Activated CD8-positive, alpha-beta T cell treated with anti-CD3 and anti-CD28 coated beads for 36 hours (primary cell): ENCODE data around the gene GTF3A. TPM values are rescaled to one million over a fixed set of nuclear protein-coding genes. Genes with fewer than 3 reads are reported as not detected.

Experiments
- ATAC-seq: fragments of 200-7000 bp; cut with Tn5 transposase; one replicate; pipeline ENCODE4 v1.10.0; 2021; ENCODE audit warnings: mild to moderate bottlenecking, moderate library complexity
- CTCF ChIA-PET: fragments of 350-600 bp; sonication (Branson Sonifier 250); formaldehyde crosslinking; loops from one replicate; lab custom pipeline; 2021; ENCODE audit warnings: antibody characterized with exemption; lab: Charles Lee
- POLR2A ChIA-PET: fragments of 350-600 bp; sonication (Branson Sonifier 250); formaldehyde crosslinking; loops from one replicate; lab custom pipeline; 2021; ENCODE audit warnings: antibody characterized with exemption; lab: Charles Lee
- DNase-seq: peaks from one replicate; pipeline ENCODE4 v3.0.0-alpha.2; 2020
- H3K27ac Mint-ChIP-seq: one replicate; pipeline ENCODE4 v1.8.0; 2021; ENCODE audit warnings: mild to moderate bottlenecking, mixed read lengths
- H3K27me3 Mint-ChIP-seq: one replicate; pipeline ENCODE4 v1.8.0; 2021; ENCODE audit warnings: mixed read lengths
- H3K36me3 Mint-ChIP-seq: one replicate; pipeline ENCODE4 v1.8.0; 2021; ENCODE audit warnings: low read depth, mixed read lengths
- H3K4me1 Mint-ChIP-seq: one replicate; pipeline ENCODE4 v1.8.0; 2021; ENCODE audit warnings: low read depth, mixed read lengths
- H3K4me3 Mint-ChIP-seq: one replicate; pipeline ENCODE4 v1.8.0; 2021; ENCODE audit warnings: mild to moderate bottlenecking, moderate library complexity, mixed read lengths
- H3K9me3 Mint-ChIP-seq: one replicate; pipeline ENCODE4 v1.8.0; 2021; ENCODE audit warnings: mixed read lengths
- CTCF ChIP-seq: fragments of 200-600 bp; IDR thresholded peaks from one replicate; pipeline ENCODE4 v1.8.0; 2022; ENCODE audit warnings: antibody characterized with exemption, mild to moderate bottlenecking
- intact Hi-C: fragments of 100-400 bp; cut with micrococcal nuclease; formaldehyde crosslinking; loops from one replicate; pipeline ENCODE4 v1.10.0; 2022
- total RNA-seq, 2 experiments: library from RNA; stranded (reverse); gene quantifications; one replicate each; pipeline ENCODE4 v1.2.3, GENCODE V29; 2021

Gene GTF3A
- total RNA-seq, 2 experiments from 2014 or later: 278 to 282 TPM

GRCh38 chr13:27403727-27404385 is 20.6 kb upstream of the GTF3A start:
- peaks cover 6% of the 10 kb centered on the region for H3K4me1 Mint-ChIP-seq
- POLR2A ChIA-PET: interaction anchor here (1.0 kb wide), 1 partner anchor 22 kb away, joined by 5 read pairs; no protein-coding TSS in a partner anchor
- H3K9me3 Mint-ChIP-seq: no peaks in the 10 kb centered on the region
- CTCF ChIA-PET: interaction anchor here (1.2 to 1.4 kb wide), 2 partner anchors 30 to 426 kb away, joined by 3 to 4 read pairs; no protein-coding TSS in a partner anchor
- DNase-seq (no peak), ATAC-seq (no peak)
- H3K4me3 Mint-ChIP-seq: no peak overlapping the region
- H3K27ac Mint-ChIP-seq: no peak overlapping the region
- intact Hi-C loops: no loop called here
- no peak for TF ChIP-seq CTCF
- H3K36me3 Mint-ChIP-seq: no peaks in the 10 kb centered on the region
- peaks cover 3% of the 10 kb centered on the region for H3K27me3 Mint-ChIP-seq

DNA sequence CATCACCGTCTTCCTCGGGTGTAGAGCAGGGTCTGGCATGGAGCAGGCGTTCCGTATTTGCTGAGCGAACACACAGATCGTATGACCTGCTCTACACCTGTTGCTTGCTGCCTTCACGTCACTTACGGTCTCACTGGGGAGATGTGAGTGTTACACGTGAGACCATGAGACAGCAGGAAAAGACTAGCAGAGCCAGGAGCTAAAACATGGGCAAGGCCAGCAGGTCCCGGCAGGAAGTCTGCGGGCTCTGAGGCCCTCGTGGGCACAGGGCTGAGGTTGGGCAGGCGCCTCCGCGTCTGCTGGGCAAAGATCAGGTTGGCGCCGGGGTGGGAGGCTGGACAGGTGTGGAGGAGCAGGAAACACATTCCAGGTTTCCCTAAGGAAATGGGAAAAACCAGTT is 19.7 kb upstream of the GTF3A start:
- TF ChIP-seq CTCF: no peak
- ChIA-PET CTCF (interaction anchor here (0.8 to 1.8 kb wide), 3 partner anchors 52 to 422 kb away, joined by 3 to 13 read pairs (median 4); no protein-coding TSS in a partner anchor), POLR2A (no interaction called here)
- H3K36me3 Mint-ChIP-seq: no peaks in the 10 kb centered on the region
- no peak for ATAC-seq
- intact Hi-C loops: no loop called here
- H3K4me3 Mint-ChIP-seq: no peak overlapping the region
- H3K27me3 Mint-ChIP-seq: peaks cover 3% of the 10 kb centered on the region
- no peak overlapping the region for H3K27ac Mint-ChIP-seq
- peaks cover 6% of the 10 kb centered on the region for H3K4me1 Mint-ChIP-seq
- no peaks in the 10 kb centered on the region for H3K9me3 Mint-ChIP-seq
- DNase-seq: no peak

DNA sequence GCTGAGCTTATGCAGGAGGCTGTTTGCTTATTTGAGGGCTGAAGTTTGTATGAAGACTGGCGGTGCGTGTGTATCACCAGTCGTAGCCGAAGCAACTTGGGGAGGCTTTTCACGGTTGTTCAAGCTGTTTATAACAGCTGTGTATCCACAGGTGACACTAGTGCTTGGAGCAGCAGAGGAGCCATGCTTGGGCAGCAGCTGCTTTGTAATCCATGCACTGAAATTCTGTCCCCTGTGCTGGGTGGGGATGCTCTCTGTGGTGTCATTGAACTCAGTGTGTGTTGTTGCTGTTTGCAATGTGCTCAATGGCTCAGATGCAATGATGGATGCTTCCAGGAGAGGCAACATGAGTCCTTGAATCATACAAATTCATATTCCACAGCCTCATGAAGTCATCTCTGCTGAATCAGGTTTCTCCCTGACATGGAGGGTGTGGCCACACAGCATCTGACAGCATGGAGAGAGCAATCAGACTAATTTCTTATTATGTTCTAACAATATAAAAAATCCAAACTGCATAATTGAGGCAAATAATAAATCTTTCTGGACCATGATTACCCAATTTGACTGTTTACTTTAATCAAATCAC is 18.8 kb upstream of the GTF3A start:
- ATAC-seq (peak; percentile 42), DNase-seq (no peak)
- no peaks in the 10 kb centered on the region for H3K36me3 Mint-ChIP-seq
- no peak overlapping the region for H3K27ac Mint-ChIP-seq
- CTCF ChIA-PET: interaction anchor here (0.8 to 1.8 kb wide), 6 partner anchors 20 to 421 kb away, joined by 3 to 13 read pairs (median 4); no protein-coding TSS in a partner anchor
- POLR2A ChIA-PET: no interaction called here
- intact Hi-C loops: no loop called here
- peaks cover 6% of the 10 kb centered on the region for H3K4me1 Mint-ChIP-seq
- no peak overlapping the region for H3K4me3 Mint-ChIP-seq
- no peak for TF ChIP-seq CTCF
- H3K27me3 Mint-ChIP-seq: peaks cover 3% of the 10 kb centered on the region
- H3K9me3 Mint-ChIP-seq: no peaks in the 10 kb centered on the region

GRCh38 chr13:27406178-27406939 is 18.1 kb upstream of the GTF3A start:
- POLR2A ChIA-PET: no interaction called here
- DNase-seq: peak; percentile 44

More at GRCh38 chr13:27406178-27406939, 18.1 kb upstream of the GTF3A start:
- ATAC-seq: peak; percentile 74
- Mint-ChIP-seq H3K27ac (no peak overlapping the region), H3K36me3 (no peaks in the 10 kb centered on the region), H3K4me3 (no peak overlapping the region), H3K4me1 (peaks cover 6% of the 10 kb centered on the region), H3K27me3 (peaks cover 3% of the 10 kb centered on the region), H3K9me3 (no peaks in the 10 kb centered on the region)
- intact Hi-C loops: no loop called here
- CTCF ChIA-PET: interaction anchor here (0.8 to 1.8 kb wide), 5 partner anchors 20 to 420 kb away, joined by 3 to 13 read pairs (median 3); no protein-coding TSS in a partner anchor
- peak; percentile 49 for TF ChIP-seq CTCF
